GM12865 (cell line): ENCODE measurements around the gene ZBTB46.
"Not testable (repeated sequence)": the region's sequence is repeated elsewhere in the genome, so short reads cannot be mapped to it uniquely, and the experiment has no call there.

Experiments used
- DNase-seq: peaks from one replicate; pipeline ENCODE4 v3.0.0; 2010; ENCODE audit warnings: low read depth
- H3K4me3 ChIP-seq: 2 replicates; pipeline ENCODE4 v1.5.1; 2011; ENCODE audit warnings: mild to moderate bottlenecking, low read depth, low read length, control low read depth
- CTCF ChIP-seq: IDR thresholded peaks from 2 replicates; pipeline ENCODE4 v1.5.1; 2011; ENCODE audit warnings: low read length, control low read depth, low read depth, inconsistent platforms; ENCODE audit not compliant: insufficient read depth; ENCODE audit errors: missing control alignments

ZBTB46 gene

GRCh38 chr20:63802469-63803240 is 28.4 kb downstream of the ZBTB46 start:
- H3K4me3 ChIP-seq = no peak overlapping the region
- no peak for DNase-seq
- no peak for TF ChIP-seq CTCF

GRCh38 chr20:63801174-63801573 is 29.9 kb downstream of the ZBTB46 start:
- not testable (repeated sequence) for DNase-seq

GRCh38 chr20:63800411-63800810 is 30.7 kb downstream of the ZBTB46 start:
- not testable (repeated sequence) for DNase-seq, H3K4me3 ChIP-seq

More at GRCh38 chr20:63801174-63801573, 29.9 kb downstream of the ZBTB46 start:
- H3K4me3 ChIP-seq = not testable (repeated sequence)

- not testable (repeated sequence) for DNase-seq, H3K4me3 ChIP-seq
These were observed 31.9 kb downstream of the ZBTB46 start for GRCh38 chr20:63799127-63799526.

GRCh38 chr20:63797175-63797574 is 33.9 kb downstream of the ZBTB46 start:
- DNase-seq, H3K4me3 ChIP-seq: not testable (repeated sequence)

GRCh38 chr20:63795178-63795830 is 35.8 kb downstream of the ZBTB46 start:
- no peak overlapping the region for H3K4me3 ChIP-seq
- no peak for TF ChIP-seq CTCF
- DNase-seq = no peak

GRCh38 chr20:63794614-63795013 is 36.5 kb downstream of the ZBTB46 start:
- no peak overlapping the region for H3K4me3 ChIP-seq
- no peak for TF ChIP-seq CTCF
- peak; percentile 16 for DNase-seq

- DNase-seq = no peak
- no peak for TF ChIP-seq CTCF
- no peak overlapping the region for H3K4me3 ChIP-seq
These were observed 38.2 kb downstream of the ZBTB46 start for GRCh38 chr20:63792866-63793265.

- no peak for TF ChIP-seq CTCF
- H3K4me3 ChIP-seq = no peak overlapping the region
- no peak for DNase-seq
These were observed 39.4 kb downstream of the ZBTB46 start for GRCh38 chr20:63791497-63792156.
